HG03159 (cell line): ENCODE measurements around the gene YPEL1.
"Not testable (repeated sequence)": the region's sequence is repeated elsewhere in the genome, so short reads cannot be mapped to it uniquely, and the experiment has no call there.

Experiments used
- ATAC-seq: cut with Tn5 transposase; IDR thresholded peaks from one replicate; pipeline ENCODE4 v1.9.1; 2021; ENCODE audit warnings: mild to moderate bottlenecking, moderate library complexity; ENCODE audit not compliant: unreplicated experiment

Gene YPEL1

DNA sequence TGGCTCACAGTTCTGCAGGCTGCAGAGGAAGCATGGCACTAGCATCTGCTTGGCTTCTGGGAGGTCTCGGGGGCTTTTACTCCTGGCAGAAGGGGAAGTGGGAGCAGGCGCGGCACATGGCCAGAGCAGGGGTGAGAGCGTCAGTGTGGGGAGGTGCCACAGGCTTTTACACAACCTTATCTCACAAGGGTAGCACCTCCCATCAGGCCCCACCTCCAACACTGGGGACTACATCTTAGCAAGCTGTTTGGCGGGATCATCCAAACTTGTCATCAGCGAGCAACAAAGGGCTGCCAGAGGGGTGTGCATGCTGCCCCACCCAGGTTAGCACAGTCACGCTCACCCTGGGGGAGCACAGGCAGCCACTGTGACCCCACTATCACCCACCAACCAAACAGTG is 18.9 kb upstream of the YPEL1 start:
- no peak for ATAC-seq

DNA sequence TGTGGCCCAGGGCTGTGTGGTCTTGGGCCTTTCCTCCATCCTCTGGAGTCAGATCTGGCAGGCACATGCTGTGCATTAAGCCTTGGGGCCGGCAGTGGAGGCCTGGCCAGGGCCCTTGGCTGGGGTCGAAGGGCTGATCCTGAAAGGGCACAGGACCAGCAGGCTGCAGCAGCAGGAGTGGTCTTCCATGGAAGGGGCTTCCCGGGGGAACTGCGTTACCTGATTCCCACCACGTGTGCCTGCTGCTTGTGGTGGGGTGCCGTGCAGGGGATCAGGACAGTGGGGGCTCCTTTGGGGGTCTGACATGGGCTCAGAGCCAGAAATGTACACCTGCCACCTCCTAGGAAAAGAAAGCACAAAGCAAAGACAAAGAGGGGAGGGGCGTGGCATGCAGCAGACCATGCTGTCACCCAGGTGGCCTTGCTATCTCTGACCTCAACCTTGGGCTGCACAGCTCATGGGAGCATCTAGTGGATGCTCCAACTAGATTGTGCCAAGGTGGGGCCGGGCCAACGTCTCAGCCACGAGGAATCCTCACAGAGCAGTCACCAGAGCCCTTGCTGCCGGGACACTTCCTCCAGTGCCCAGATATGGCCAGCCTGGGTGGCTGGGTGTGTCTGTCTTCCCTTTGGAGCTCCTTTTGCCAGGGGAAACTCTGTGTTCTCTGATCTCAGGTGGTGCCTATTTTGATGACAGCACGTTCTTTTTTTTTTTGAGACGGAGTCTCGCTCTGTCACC is 17.9 kb upstream of the YPEL1 start:
- ATAC-seq, result no peak

DNA sequence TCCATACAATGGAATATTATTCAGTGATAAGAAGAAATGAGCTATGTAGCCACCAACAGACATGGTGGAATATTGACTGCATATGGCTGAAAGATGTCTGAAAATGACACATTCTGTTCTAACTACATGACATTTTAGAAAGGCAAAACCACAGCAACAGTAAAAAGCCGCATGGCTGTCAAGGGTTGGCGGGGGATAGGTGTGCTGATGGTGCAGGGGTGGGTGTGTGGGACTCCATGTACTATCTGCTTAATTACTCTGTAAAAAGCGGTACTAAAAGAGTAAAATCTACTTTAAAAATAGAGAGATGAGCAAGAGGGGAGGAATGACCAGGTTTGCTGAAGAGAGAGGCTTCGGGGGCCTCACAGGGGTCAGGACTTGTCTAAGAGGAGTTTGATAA is 16.7 kb upstream of the YPEL1 start:
- no peak for ATAC-seq

DNA sequence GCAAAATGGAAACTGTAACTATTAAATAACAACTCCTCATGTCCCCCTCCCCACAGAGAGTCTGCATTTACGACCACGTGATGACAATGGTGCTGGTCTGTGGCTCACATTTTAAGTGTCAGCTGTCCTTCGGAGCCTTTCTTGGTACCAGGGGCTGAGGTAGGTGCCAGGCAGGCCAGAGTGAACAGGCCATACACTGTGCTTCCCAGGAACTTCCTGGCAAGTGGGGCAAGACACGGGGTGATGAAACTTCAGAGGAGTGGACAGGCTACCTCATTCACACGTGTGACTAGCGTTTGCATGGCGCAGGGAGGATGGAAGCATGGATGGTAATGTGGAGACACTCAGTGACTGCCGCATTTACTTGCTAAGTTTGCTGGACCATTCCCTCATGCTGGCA is 10.4 kb upstream of the YPEL1 start:
- ATAC-seq, result no peak

DNA sequence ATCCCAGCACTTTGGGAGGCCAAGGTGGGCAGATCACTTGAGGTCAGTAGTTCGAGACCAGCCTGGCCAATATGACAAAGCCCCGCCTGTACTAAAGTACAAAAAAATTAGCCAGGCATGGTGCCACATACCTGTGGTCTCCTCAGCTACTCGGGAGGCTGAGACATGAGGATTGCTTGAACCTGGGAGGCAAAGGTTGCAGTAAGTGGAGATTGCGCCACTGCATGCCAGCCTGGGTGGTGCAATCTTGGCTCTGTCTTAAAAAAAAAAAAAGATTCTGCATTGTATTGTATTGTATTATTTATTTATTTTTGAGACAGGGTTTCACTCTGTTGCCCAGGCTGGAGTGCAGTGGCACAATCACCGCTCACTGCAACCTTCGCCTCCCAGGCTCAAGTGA is 9.3 kb upstream of the YPEL1 start:
- ATAC-seq, result not testable (repeated sequence)

DNA sequence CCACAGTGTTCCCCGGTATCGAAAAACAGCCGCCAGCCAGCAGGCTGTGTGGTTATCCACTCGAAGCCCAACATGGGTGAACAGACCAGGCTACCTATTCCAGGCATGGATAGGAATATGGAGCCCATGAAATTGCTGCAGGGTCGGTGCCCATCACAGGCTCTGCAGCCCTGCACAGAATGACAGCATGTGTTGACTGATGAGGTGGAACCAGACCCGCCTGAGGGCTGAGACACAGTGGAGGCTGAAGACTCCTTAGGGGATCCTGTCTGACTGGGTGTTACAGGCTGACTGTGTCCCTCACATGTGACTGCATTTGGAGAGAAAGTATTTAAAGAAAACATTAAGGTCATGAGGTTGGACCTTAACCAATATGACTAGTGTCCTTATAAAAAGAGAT is 6.2 kb upstream of the YPEL1 start:
- no peak for ATAC-seq

DNA sequence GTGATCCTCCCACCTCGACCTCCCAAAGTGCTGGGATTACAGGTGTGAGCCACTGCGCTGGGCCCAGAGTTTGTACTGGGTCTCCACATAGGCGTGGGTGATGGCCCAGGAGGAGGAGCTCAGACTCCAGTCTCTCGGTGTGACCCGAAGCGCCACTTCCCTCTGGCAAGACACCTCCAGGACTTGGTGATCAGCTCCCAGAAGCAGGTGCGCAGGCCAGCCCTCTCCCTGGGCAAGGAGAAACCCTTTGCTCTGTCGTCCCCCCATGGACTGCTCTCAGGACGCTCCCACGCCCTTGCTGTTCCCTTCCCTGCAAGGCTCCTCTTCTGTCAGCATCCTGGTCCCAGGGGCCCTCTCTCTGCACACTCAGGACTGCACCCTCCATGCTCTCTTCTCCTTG is 5.5 kb upstream of the YPEL1 start:
- ATAC-seq, result no peak

DNA sequence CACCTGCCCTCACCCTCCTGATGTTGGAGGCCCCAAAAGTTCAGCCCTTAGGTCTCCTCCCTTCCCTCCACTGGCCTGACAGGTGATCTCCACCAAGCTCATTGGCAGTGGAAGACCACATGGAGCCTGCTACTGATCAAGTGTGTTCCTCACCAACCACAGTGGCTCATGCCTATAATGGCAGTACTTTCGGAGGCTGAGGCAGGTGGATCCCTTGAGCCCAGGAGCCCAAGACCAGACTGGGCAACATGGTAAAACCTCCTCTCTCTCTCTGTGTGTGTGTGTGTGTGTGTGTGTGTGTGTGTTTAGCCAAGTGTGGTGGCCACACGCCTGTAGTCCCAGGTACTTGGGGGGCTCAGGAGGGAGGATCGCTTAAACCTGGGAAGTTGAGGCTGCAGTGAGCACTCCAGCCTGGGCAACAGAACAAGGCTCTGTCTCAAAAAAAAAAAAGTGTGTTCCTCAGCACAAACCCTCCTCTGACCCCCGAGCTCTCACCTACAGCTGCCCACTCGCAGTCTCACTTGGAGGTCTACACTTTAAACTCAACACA is 4.3 kb upstream of the YPEL1 start:
- ATAC-seq, result no peak

DNA sequence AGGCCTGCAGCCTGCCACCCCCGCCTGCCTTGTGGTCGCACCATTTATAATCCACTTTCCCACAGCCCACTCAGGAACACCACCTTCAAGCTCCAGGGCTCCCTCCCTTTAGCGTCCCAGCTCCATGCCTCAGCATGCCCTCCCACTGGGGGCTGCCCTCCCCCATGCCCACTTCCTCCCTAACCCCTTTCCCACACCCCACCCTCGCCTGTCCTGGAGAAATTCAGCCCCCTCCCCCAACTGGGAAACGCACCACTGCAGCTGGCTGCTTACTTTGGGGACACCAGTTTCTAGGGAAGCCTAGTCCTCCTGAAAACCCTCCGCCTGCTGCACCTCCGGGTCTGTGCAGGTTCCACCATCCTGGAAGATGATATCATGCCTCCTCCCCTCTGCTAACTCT is 3.4 kb upstream of the YPEL1 start:
- no peak for ATAC-seq

DNA sequence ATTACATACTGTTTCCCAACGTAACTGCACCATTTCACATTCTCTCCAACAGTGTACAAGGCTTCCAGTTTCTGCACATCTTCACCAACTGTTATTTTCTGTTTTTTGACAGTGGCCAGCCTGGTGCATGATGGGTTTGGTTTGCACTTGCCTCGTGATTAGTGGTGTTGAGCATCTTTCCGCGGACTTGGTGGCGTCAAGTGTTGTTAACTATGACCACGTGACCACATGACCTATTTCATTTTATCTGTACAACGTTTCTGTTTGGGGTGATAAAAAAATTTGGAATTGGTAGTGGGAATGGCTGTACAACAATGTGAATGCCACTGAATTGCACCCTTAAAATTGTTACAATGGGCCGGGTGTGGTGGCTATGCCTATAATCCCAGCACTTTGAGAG is 2.5 kb upstream of the YPEL1 start:
- ATAC-seq, result no peak

DNA sequence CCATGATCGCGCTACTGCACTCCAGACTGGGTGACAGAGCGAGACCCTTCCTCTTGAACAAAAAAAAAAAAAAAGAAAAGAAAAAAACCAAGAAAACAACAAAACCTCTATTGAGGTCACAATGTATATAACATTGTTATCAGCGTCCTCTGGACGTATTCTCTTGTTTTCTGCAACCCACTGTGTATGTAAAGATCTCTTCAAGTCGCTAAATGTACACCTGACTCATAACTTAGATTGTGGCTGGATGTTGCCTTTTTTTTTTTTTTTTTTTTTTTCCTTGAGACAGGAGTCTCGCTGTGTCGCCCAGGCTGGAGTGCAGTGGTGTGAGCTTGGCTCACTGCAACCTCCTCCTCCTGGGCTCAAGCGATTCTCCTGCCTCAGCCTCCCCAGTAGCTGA is 1.4 kb upstream of the YPEL1 start:
- ATAC-seq, result no peak

DNA sequence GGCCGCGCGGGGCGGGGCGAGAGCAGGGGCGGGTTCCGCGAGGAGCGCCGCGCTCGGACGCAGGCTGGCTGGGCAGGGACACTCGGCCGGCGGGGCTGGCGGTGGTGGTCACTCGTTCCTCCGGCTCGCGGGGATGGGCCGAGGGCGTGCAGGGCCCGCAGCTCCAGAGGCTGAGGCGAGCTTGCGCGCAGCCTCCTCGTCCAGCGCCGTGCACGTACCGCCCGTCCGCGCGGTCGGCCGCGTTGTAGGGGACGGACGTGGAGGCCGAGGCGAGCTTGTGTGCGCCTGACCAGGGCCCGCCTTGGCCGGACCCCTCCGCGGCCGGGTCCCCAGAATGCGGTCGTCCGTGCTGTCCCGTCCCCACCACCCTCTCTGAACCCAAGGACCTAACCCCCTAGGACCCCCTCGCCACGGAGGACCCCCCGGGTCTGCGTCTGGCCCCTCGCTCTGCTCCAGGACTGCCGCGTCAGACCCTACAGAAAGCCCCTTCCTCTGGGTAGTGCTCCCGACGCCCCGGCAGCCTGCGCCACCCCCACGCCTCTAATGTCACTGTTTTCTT is 569 bp upstream of the YPEL1 start:
- ATAC-seq, result no peak

DNA sequence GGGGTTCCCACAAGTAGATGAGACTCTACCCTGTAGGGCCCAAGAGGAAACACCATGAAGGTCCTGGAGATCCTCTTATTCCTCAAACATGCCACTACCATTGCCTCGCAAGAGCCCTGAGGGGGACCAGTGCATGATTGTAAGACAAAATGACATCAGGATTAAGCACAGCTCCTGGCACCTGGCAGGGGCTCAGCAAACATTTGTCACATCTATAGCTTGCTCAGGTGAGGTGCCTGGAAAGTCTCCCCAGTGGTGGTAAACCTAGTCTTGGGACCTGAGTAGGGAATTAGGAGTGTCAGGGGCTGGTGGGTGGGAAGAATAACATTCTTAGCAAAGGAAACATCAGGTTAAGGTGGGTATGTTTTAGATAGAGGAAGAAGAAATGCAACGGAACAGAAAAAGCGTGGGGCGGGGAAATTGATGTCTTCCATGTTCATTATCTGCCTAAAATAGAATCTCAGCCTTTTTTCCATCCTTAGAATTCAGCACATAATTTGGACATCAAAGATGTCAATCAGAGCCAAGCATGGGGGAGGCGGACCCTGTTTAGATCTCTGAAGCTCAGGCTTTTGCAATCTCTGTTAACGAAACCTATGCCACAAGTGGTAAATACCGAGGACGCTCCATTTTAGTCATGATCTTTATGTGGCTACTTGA is 924 bp downstream of the YPEL1 start:
- no peak for ATAC-seq

DNA sequence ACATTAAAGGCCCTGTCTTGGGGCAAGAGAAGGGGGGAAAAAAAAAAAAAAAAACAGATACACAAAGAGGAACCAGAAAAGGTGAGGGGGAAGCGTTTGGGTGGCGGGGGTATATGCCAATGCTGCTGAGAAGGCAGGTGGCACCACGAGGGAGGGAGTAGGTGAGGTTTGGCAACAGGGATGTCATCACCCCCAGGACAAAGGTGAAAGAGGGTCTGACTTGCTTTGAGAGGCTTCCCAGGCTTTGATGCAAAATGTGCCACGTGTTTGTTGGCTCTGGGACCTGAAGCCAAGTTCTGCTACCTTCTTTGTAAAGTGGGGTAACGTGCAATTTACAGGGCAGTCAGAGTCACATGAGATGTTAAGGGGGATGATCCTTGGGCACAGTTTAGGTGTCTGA is 4.1 kb downstream of the YPEL1 start:
- ATAC-seq, result no peak

DNA sequence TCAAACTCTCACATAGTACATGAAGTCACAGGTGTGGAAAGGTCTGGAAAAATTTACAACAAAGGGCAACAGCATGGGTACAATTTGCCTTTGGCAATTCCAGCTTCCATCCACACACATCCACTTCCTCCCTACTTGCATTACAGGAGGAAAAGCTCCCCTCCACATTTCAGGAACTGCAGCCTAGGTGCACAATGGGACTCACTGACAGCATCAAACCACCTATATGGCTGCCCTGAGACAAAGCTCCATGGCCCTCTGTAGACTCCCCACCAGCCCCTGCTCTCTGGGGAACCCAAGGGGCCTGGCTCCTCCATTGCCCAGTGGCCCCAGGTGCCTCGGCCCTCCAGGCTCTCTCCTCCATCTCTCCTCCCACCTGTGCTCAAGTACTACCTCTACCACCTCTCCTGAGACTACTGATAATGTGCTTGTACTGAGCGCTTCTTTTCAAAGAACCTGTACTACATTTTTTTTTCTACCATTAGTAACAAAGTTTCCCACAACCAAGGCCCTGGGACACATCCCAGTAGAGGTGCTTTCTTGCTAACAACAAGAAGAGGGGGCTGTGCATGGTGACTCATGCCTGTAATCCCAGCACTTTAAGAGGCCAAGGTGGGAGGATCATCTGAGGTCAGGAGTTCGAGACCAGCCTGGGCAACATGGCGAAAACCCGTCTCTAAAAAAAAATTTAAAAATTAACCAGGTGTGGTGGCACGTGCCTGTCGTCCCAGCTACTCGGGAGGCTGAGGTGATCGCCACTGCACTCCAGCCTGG is 4.9 kb downstream of the YPEL1 start:
- no peak for ATAC-seq

DNA sequence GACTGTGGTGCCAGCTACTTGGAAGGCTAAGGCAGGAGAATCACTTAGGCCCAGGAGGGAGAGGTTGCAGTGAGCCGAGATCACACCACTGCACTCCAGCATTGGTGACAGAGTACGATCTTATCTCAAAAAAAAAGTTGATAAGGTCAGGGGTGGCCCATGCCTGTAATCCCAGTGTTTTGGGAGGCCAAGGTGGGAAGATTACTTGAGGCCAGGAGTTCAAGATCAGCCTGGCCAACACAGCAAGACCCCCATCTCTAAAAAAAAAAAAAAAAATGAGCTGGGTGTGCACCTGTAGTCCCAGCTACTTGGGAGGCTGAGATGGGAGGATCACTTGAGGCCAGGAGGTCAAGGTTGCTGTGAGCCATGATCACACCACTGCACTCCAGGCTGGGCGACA is 6.4 kb downstream of the YPEL1 start:
- not testable (repeated sequence) for ATAC-seq

DNA sequence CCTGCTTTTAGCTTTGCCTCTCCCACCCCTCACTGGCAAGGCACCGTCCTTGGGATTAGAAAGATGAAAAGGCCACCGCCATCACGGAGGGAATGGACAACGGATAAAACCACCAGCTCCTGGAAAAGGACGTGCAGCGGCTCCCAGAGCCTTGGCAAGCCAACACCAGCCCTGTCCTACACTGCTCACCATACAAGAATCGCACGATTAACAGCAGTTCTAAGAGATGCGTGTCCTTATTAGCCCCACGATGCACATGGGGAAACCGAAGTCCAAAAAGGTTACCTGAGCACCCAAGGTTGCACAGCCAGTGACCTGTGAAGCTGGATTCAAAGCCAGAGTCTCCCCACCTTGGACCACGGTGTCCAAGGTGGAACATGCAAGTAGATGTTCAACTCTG is 7.3 kb downstream of the YPEL1 start:
- no peak for ATAC-seq

DNA sequence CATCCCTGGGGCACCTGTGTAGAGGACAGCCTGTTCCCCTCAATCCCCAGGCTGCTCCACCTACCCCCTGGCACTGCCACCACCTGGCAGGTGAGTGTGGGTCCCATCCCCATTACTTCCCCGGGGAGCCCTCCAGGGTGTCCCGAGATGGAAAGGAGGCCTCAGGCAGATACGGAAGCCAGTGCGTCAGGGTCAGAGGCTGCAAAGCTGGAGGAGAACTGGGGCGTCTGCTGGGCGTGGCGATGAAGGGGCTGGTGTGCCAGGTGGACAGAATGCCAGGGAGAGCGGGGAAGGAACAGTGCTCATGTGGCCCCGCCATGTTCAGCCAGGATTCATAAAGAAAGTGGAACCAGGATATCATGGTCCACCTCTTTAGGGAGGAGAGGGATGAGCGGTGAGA is 7.8 kb downstream of the YPEL1 start:
- no peak for ATAC-seq

DNA sequence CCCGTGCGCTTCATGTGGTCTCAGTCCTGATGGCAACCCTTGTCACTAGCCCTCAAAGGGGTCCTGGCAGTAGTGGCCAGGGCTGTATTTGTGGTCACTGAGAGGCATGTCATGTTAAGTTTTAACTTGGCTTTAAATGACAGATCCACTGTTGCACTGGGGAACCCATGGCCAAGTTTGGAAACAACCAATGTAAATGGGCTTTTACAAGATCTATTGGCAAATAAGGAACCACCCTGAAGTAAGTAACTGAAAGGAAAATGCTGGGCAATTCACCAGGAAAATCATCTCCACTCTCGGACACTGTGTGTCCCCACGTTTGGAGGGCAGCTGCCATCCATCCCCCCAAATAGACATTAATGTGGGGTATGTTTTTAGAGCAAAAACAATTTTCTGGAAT is 8.4 kb downstream of the YPEL1 start:
- ATAC-seq, result no peak

DNA sequence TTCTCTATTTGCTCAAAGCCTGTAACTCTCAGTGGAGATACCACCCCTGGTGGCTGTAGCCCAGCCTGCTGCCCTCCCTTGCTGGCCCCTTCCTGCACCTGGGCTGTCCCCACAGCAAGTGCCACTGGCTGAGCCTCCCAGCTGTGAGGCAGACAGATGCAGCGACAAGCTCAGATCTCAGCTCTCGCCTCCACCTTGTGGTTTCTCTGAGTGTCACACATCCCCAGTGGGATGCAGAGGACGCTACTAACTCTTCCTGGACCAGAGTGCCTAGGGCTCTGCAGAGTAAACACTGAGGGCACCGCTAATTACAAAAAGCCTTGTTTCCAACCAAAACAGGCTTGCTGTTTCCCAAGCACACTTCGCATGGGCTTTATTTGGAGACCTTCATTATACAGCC is 8.9 kb downstream of the YPEL1 start:
- ATAC-seq, result no peak

DNA sequence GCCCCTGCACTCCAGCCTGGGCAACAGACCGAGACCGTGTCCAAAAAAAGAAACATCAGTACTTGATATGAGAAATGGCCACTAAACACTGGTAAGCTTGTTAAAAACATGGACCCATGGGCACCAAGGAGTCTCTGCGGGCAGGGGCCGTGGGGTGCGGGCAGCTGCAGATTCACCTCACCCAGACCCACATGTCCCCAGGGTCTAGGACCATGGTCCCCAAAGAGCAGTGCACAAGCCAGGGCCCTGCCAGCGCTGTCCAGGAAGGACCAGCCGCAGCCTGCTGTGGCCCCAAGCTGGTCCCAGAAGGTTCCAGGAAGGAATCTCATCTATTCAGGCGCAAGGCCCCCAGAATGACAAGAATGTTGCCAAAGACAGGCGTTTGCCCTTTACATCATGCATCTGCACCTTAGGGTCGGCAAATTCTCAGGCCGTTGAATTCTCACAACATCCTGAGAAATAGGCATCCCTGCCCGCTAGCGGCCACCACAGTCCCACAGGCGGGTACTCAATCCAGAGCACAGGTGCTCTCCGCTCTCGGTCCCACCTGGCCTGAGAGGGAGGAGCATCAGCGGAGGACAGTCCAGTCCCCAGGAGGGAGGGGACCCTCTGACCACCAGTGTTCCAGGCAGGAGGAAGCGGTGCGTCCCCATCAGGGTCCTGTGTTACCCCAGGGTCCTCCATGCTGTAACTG is 9.5 kb downstream of the YPEL1 start:
- ATAC-seq, result no peak
